Hepatocyte (in vitro differentiated cells): Measurements from ENCODE around the gene TRPM3. TPM values are rescaled to one million over a fixed set of nuclear protein-coding genes. Genes with fewer than 3 reads are reported as not detected.

ENCODE experiments used
- DNase-seq: peaks from one replicate; pipeline ENCODE4 v3.0.0-alpha.2; 2016; ENCODE audit warnings: low spot score
- H2AFZ ChIP-seq: fragments of 200-600 bp; sonication (generic); 2 replicates; pipeline ENCODE4 v1.6.0; 2016; ENCODE audit warnings: antibody characterized with exemption, mild to moderate bottlenecking
- H3K27ac ChIP-seq: fragments of 200-600 bp; sonication (generic); 2 replicates; pipeline ENCODE4 v1.5.1; 2016; ENCODE audit warnings: mild to moderate bottlenecking
- H3K27me3 ChIP-seq: fragments of 200-600 bp; sonication (generic); 2 replicates; pipeline ENCODE4 v1.6.1; 2016
- H3K36me3 ChIP-seq: fragments of 200-600 bp; sonication (generic); replicated peaks from 2 replicates; pipeline ENCODE4 v1.5.1; 2016; ENCODE audit warnings: low read depth; ENCODE audit not compliant: insufficient read depth
- H3K4me1 ChIP-seq: fragments of 200-600 bp; sonication (generic); 2 replicates; pipeline ENCODE4 v1.5.1; 2016; ENCODE audit warnings: mild to moderate bottlenecking, moderate library complexity; ENCODE audit not compliant: insufficient read depth
- H3K4me2 ChIP-seq: fragments of 200-600 bp; sonication (generic); 2 replicates; pipeline ENCODE4 v1.6.0; 2016
- H3K4me3 ChIP-seq: fragments of 200-600 bp; sonication (generic); 2 replicates; pipeline ENCODE4 v1.5.1; 2016; ENCODE audit warnings: mild to moderate bottlenecking
- H3K79me2 ChIP-seq: fragments of 200-600 bp; sonication (generic); 2 replicates; pipeline ENCODE4 v1.6.0; 2017; ENCODE audit warnings: mild to moderate bottlenecking
- H3K9me2 ChIP-seq: fragments of 200-600 bp; sonication (generic); replicated peaks from 2 replicates; pipeline ENCODE4 v1.6.0; 2017; ENCODE audit warnings: mild to moderate bottlenecking; ENCODE audit not compliant: insufficient read depth
- H3K9me3 ChIP-seq: fragments of 200-600 bp; sonication (generic); 2 replicates; pipeline ENCODE4 v1.5.1; 2016; ENCODE audit warnings: low read depth, mild to moderate bottlenecking
- H4K20me1 ChIP-seq: fragments of 200-600 bp; sonication (generic); 2 replicates; pipeline ENCODE4 v1.6.0; 2016; ENCODE audit warnings: mild to moderate bottlenecking; ENCODE audit not compliant: insufficient read depth, poor library complexity, severe bottlenecking
- CTCF ChIP-seq: fragments of 200-600 bp; sonication (generic); IDR thresholded peaks from 2 replicates; pipeline ENCODE4 v1.5.1; 2016; ENCODE audit warnings: antibody characterized with exemption, mild to moderate bottlenecking; ENCODE audit not compliant: poor library complexity
- EZH2 ChIP-seq: fragments of 200-600 bp; sonication (generic); IDR thresholded peaks from 2 replicates; pipeline ENCODE4 v1.6.1; 2016; ENCODE audit warnings: antibody characterized with exemption, mild to moderate bottlenecking, borderline replicate concordance
- EZH2phosphoT487 ChIP-seq: fragments of 200-600 bp; sonication (generic); IDR thresholded peaks from one replicate; pipeline ENCODE4 v1.6.1; 2018; ENCODE audit warnings: antibody characterized with exemption, mild to moderate bottlenecking, low read depth, moderate library complexity; ENCODE audit not compliant: unreplicated experiment, severe bottlenecking
- WGBS: methylation state at CpG from one replicate; pipeline ENCODE4 v1.1.6; 2016; ENCODE audit warnings: low lambda C conversion rate; ENCODE audit errors: missing lambda C conversion rate; 5-methylcytosine and 5-hydroxymethylcytosine counted together
- polyA plus RNA-seq: library from polyadenylated mRNA; unstranded; fragments of >200 nt; fragmentation: Nextera tagmentation; extraction: Ambion mirVana; gene quantifications from 2 replicates; pipeline ENCODE4 v1.2.1, GENCODE V29; 2016
- total RNA-seq: library from RNA; depleted of rRNA; stranded (reverse); fragments of >200 nt; gene quantifications from 2 replicates; pipeline ENCODE4 v1.2.3, GENCODE V29; 2014

TRPM3 gene
- total and polyA plus RNA-seq, 2 experiments from 2014 or later = 0.60 to 0.68 TPM

- Histone ChIP-seq H3K4me1 (no peaks in the 10 kb centered on the region), H3K36me3 (no peaks in the 10 kb centered on the region), H2AFZ (no peak overlapping the region), H3K27ac (no peak overlapping the region), H3K79me2 (no peaks in the 10 kb centered on the region), H3K4me2 (no peak overlapping the region), H4K20me1 (no peaks in the 10 kb centered on the region), H3K9me2 (no peaks in the 10 kb centered on the region), H3K9me3 (no peaks in the 10 kb centered on the region), H3K4me3 (no peak overlapping the region), H3K27me3 (no peaks in the 10 kb centered on the region)
- DNase-seq = no peak
- TF ChIP-seq EZH2phosphoT487 = no peak
- TF ChIP-seq CTCF = no peak
- TF ChIP-seq EZH2 = no peak
These were observed 220.4 kb downstream of the TRPM3 start for GRCh38 chr9:70901013-70901412.

- no peaks in the 10 kb centered on the region for H3K36me3 ChIP-seq
- H2AFZ ChIP-seq = no peak overlapping the region
- H3K9me2 ChIP-seq = no peaks in the 10 kb centered on the region
- no peak overlapping the region for H3K4me3 ChIP-seq
- no peaks in the 10 kb centered on the region for H4K20me1 ChIP-seq
- no peaks in the 10 kb centered on the region for H3K79me2 ChIP-seq
- TF ChIP-seq EZH2phosphoT487 = no peak
- TF ChIP-seq CTCF = no peak
- TF ChIP-seq EZH2 = no peak
- H3K4me1 ChIP-seq = no peaks in the 10 kb centered on the region
- 77% methylated on average over 4 of the region's 4 CpGs for WGBS
- H3K9me3 ChIP-seq = no peaks in the 10 kb centered on the region
- H3K4me2 ChIP-seq = no peak overlapping the region
- no peak for DNase-seq
- no peaks in the 10 kb centered on the region for H3K27me3 ChIP-seq
- no peak overlapping the region for H3K27ac ChIP-seq
These were observed 227.8 kb downstream of the TRPM3 start for GRCh38 chr9:70893580-70894122.

GRCh38 chr9:70888471-70888870 is 232.9 kb downstream of the TRPM3 start:
- Histone ChIP-seq H2AFZ (no peak overlapping the region), H3K4me3 (no peak overlapping the region), H3K27me3 (no peaks in the 10 kb centered on the region), H3K36me3 (no peaks in the 10 kb centered on the region), H3K27ac (no peak overlapping the region), H3K9me3 (no peaks in the 10 kb centered on the region), H3K4me2 (no peak overlapping the region), H4K20me1 (no peaks in the 10 kb centered on the region), H3K9me2 (no peaks in the 10 kb centered on the region), H3K79me2 (no peaks in the 10 kb centered on the region), H3K4me1 (peaks cover 3% of the 10 kb centered on the region)
- no peak for DNase-seq
- 88% methylated on average over 1 of the region's 1 CpG for WGBS
- no peak for TF ChIP-seq EZH2phosphoT487
- TF ChIP-seq EZH2 = no peak
- no peak for TF ChIP-seq CTCF

GRCh38 chr9:70887826-70888225 is 233.6 kb downstream of the TRPM3 start:
- H3K36me3 ChIP-seq = no peaks in the 10 kb centered on the region
- H2AFZ ChIP-seq = no peak overlapping the region
- no peaks in the 10 kb centered on the region for H3K9me2 ChIP-seq
- H3K79me2 ChIP-seq = no peaks in the 10 kb centered on the region
- H3K27ac ChIP-seq = no peak overlapping the region
- peaks cover 3% of the 10 kb centered on the region for H3K4me1 ChIP-seq
- H3K9me3 ChIP-seq = no peaks in the 10 kb centered on the region
- no peaks in the 10 kb centered on the region for H3K27me3 ChIP-seq
- H3K4me2 ChIP-seq = no peak overlapping the region
- H3K4me3 ChIP-seq = no peak overlapping the region
- 82% methylated on average over 2 of the region's 2 CpGs for WGBS
- TF ChIP-seq EZH2 = no peak
- no peak for TF ChIP-seq CTCF
- no peak for TF ChIP-seq EZH2phosphoT487
- DNase-seq = no peak
- no peaks in the 10 kb centered on the region for H4K20me1 ChIP-seq
